Measurements from ENCODE around the gene PRB4.

The PRB4 gene

GRCh38 chr12:11307143-11307542 is 3.1 kb downstream of the PRB4 start:
- TF ChIP-seq CTCF (IDR thresholded peaks at IDR 0.05; ENCODE audit: low read depth, low read length): no peak
- no peak overlapping the region for H3K4me3 ChIP-seq (ENCODE audit: low read depth, low read length)
- peak; percentile 69 for DNase-seq (ENCODE audit: low read depth, low spot score)
- in situ Hi-C loops (cut with HindIII; ENCODE audit: low sequenced_read_pairs): no loop called here

- in situ Hi-C loops (cut with HindIII; ENCODE audit: low sequenced_read_pairs): no loop called here
- no peak overlapping the region for H3K4me3 ChIP-seq (ENCODE audit: low read depth, low read length)
- DNase-seq (ENCODE audit: low read depth, low spot score): no peak
- no peak for TF ChIP-seq CTCF (IDR thresholded peaks at IDR 0.05; ENCODE audit: low read depth, low read length)
These were observed 36.8 kb downstream of the PRB4 start for GRCh38 chr12:11273449-11273848.

GRCh38 chr12:11269607-11270006 is 40.6 kb downstream of the PRB4 start, which contains the start of gene PRB3:
Gene PRB3 (minus strand): TSS chr12:11269707. CDS start chr12:11269669, 38 bp downstream.
- H3K4me3 ChIP-seq (ENCODE audit: low read depth, low read length): no peak within 1 kb of the TSS
- no peak for DNase-seq (ENCODE audit: low read depth, low spot score)
- in situ Hi-C loops (cut with HindIII; ENCODE audit: low sequenced_read_pairs): no loop called here
- TF ChIP-seq CTCF (IDR thresholded peaks at IDR 0.05; ENCODE audit: low read depth, low read length): no peak

- H3K4me3 ChIP-seq (ENCODE audit: low read depth, low read length): no peak overlapping the region
- in situ Hi-C loops (cut with HindIII; ENCODE audit: low sequenced_read_pairs): no loop called here
- TF ChIP-seq CTCF (IDR thresholded peaks at IDR 0.05; ENCODE audit: low read depth, low read length): no peak
- no peak for DNase-seq (ENCODE audit: low read depth, low spot score)
These were observed 45.7 kb downstream of the PRB4 start for GRCh38 chr12:11264501-11264900.

Data from astrocyte of the spinal cord (primary cell).